ENCODE results near the gene NFATC1.

The NFATC1 gene

DNA sequence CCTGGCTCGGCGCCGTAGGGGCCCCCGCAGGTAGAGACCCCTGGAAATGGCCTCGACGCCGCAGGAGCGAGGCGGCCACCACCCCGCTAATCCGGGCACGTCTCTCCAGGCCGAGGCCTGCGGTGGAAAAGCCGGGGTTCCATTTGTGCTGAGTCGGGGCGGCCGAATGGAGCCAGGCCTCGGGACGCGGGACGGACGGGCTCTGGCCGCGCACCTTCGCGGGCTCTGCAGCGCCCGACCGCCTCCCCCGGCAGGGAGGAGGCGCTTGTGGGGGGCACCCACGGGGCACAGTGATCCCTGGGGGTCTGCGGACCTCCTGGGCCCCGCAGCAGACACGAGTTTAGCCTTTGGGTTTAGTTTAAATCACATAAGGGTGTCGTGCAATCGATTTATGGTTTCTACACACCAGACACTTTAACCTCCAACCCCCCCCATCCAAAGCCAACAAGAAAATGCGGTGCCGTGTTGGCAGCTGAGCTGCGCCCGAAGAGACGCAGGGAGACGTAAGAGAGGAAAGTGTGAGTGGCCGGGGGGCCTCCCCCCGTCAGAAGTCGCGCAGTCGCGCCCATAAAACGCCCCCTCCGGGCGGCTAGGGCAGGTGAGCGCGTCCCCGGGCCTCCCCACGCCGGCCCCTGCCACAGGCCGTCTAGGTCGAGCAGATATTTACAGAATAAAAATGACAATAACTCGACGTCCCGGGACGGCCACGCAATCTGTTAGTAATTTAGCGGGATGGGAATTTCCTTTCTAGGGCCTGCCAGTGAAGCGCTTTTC is 1.0 kb upstream of the NFATC1 start:
- H3K27ac ChIP-seq: peak overlapping the region; percentile 2; the same call in 1 of the 2 replicates
- TF ChIP-seq ZFX (IDR thresholded peaks at IDR 0.05): no peak
- TF ChIP-seq, protein P1, sequence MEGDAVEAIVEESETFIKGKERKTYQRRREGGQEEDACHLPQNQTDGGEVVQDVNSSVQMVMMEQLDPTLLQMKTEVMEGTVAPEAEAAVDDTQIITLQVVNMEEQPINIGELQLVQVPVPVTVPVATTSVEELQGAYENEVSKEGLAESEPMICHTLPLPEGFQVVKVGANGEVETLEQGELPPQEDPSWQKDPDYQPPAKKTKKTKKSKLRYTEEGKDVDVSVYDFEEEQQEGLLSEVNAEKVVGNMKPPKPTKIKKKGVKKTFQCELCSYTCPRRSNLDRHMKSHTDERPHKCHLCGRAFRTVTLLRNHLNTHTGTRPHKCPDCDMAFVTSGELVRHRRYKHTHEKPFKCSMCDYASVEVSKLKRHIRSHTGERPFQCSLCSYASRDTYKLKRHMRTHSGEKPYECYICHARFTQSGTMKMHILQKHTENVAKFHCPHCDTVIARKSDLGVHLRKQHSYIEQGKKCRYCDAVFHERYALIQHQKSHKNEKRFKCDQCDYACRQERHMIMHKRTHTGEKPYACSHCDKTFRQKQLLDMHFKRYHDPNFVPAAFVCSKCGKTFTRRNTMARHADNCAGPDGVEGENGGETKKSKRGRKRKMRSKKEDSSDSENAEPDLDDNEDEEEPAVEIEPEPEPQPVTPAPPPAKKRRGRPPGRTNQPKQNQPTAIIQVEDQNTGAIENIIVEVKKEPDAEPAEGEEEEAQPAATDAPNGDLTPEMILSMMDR (conservative IDR thresholded peaks at IDR 0.05): no peak

GRCh38 chr18:79395308-79395640 is 456 bp upstream of the NFATC1 start:
- TF ChIP-seq, protein P1 (conservative IDR thresholded peaks at IDR 0.05): no peak
- no peak for TF ChIP-seq ZFX (IDR thresholded peaks at IDR 0.05)
- no peak overlapping the region for H3K27ac ChIP-seq

DNA sequence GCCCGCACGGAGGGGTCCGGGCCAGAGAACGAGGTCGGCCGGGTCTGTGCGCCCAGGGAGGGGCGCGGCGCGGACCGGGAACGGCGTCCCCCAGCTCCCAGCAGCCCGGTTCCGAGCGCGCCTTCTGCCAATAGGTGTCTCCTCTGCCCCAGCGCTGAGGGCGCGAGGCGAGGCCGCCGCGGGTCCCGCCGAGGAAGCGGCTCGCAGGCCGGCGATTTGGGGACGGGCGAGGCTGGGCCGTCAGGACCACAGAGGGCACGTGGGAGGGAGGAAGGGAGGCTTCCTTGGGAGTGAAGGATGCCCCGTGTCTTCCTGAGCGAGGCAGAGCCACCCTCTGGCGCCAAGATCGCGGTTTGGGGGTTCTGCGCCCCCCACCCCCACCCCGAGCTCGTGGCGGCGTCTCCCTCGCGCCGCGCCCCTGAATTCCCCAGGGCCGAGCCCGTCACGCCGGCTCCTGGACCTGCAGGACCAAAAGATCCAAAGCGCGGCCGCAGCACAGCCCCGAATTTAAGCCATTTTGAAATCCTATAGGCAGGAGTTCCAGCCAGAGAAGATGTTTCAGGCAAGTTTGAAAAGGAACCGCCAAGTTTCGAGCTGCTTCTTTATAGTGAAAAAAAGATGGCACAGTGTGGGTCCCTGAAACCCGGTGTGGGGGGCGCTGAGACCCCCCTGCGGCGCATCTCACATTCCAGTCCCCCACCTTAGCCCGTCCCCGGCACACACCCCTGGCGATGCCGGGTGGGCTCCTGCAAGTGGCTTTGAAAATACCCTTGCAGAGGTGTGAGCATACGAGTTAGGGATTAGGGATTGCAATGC is 909 bp downstream of the NFATC1 start:
- H3K27ac ChIP-seq: no peak overlapping the region
- TF ChIP-seq, protein P1 (conservative IDR thresholded peaks at IDR 0.05): peak; percentile 36
- no peak for TF ChIP-seq ZFX (IDR thresholded peaks at IDR 0.05)

GRCh38 chr18:79397247-79397829 is 1.6 kb downstream of the NFATC1 start:
- H3K27ac ChIP-seq: no peak overlapping the region
- TF ChIP-seq ZFX (IDR thresholded peaks at IDR 0.05): no peak
- TF ChIP-seq, protein P1 (conservative IDR thresholded peaks at IDR 0.05): no peak

DNA sequence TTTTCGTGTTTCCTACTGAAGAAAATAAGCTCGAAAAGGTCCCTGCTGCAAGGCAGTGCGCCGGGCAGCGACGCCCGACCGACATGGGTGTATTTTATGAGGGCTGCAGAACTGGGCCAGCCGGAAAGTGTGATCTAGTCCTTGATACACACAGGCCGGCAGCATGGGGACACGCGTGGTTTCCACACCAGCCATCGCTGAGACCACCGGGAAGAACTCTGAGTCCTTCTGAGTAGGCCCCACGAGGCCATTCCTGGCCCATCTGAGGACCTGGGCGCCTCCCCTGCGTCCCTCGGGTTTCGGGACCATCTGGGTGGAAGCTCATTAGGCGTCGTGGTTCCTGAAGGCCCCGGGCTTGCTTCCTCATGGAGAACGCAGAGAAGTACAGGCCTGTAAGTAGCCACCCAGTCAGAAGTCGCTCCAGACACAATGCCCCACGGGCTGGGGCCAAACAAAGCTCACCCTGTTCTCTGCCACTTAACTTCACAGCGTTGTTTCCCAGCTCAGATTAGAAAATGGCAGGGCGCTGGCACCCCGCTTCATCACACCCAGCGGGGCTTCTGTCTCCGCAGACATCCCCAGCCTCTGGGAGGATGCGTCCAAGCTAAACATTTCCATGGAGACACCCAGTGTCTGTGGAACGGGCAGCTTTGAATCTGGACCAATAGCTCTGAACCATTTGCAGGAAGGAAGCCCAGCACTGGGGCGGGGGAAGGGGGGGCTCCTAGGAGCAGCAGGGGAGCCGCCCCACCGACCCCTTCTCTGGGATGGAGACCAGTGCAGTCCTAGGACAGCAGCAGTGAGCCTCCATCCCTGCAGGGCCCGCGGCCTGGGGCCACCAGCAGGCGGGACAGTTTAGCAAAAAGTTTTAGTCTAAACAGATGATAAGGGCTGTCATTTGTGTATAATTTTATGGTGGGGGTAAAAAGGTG is 2.4 kb downstream of the NFATC1 start:
- no peak overlapping the region for H3K27ac ChIP-seq
- TF ChIP-seq ZFX (IDR thresholded peaks at IDR 0.05): no peak
- TF ChIP-seq, protein P1 (conservative IDR thresholded peaks at IDR 0.05): no peak

DNA sequence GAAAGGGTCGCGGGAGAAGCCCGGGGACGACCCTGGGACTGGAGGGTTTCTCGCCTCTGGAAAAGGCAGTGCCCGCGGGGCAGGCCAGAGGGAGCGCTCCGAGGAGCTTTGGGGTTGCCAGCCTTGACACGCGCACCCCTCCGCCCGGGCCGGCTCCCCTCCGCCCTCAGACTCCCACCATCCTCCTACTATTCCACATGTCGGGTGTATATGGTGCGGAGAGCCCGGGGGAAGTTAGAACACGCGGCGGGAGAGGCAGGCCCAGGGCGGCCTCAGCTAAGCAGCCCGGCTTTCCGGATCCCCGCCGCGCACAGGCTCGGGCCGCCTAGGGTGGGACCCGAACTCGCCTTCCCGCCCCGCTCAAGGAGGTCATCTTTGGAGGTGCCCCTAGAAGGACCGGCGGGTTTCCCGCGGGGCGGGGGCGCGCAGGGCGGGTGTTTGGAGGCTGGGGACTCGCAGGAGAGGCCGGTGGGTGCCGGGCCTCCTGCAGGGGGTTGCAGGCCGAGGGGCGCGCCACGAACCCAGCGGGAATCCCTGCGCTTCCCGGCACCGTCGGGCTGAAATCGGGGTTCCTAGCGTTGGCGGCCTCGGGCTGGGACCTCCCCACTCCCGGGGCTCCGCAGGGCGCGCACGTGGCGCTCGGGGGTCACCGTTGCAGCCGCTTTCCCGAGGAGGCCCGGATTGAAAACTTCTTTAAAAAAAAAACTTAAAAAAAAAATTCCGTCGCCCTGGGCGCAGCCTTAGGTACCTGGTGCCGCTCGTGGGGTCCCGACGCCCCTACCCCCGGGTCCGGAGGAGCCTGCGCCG is 3.7 kb downstream of the NFATC1 start:
- TF ChIP-seq ZFX (IDR thresholded peaks at IDR 0.05): no peak
- TF ChIP-seq, protein P1 (conservative IDR thresholded peaks at IDR 0.05): no peak

More for the DNA sequence above, 3.7 kb downstream of the NFATC1 start:
- H3K27ac ChIP-seq: peak overlapping the region; percentile 75

All from C4-2B (cell line).